Measurements from ENCODE around the gene HASPIN. TPM values are rescaled to one million over a fixed set of nuclear protein-coding genes. Genes with fewer than 3 reads are reported as not detected.

HASPIN gene
- total and polyA plus RNA-seq, 2 of the 8 experiments (the other 6 are each of a cell fraction or from before 2014, with no cell fraction given) = 7.8 to 29.5 TPM

- Histone ChIP-seq H3K18ac (ENCODE audit: extremely low read depth, low read length) (no peak overlapping the region), H2BK120ac (replicated peaks; ENCODE audit: low read depth, low read length) (no peak overlapping the region), H3K27ac (ENCODE audit: low read depth, low read length) (no peak overlapping the region), H2BK5ac (ENCODE audit: low read depth, low read length) (no peak overlapping the region), H2BK12ac (ENCODE audit: low read depth, low read length) (no peak overlapping the region), H3K23me2 (ENCODE audit: low read depth, low read length) (no peaks in the 10 kb centered on the region), H3K4me3 (ENCODE audit: extremely low read depth in 1 of 4, insufficient read depth in 2 of 4, low read depth in 3 of 4, low read length in 4 of 4) (no peak overlapping the region), H2BK20ac (ENCODE audit: low read length) (no peak overlapping the region), H2AK5ac (ENCODE audit: low read depth, low read length) (no peak overlapping the region), H3K14ac (ENCODE audit: insufficient read length) (no peak overlapping the region), H3K36me3 (ENCODE audit: control insufficient read depth in 2 of 4, insufficient read depth in 4 of 4, low read length in 3 of 4) (no peaks in the 10 kb centered on the region), H3K79me2 (ENCODE audit: control insufficient read depth in 1 of 2, insufficient read depth in 2 of 2, low read length in 2 of 2) (no peaks in the 10 kb centered on the region), H4K20me1 (replicated peaks in 1 of 2; ENCODE audit: control insufficient read depth in 1 of 2, insufficient read depth in 2 of 2, low read length in 2 of 2) (no peaks in the 10 kb centered on the region), H4K5ac (ENCODE audit: insufficient read length, low read depth, low read length) (no peak overlapping the region), H3K4me2 (ENCODE audit: insufficient read depth in 1 of 2, low read depth in 2 of 2, low read length in 2 of 2) (no peak overlapping the region), H3K79me1 (ENCODE audit: low read depth, low read length) (no peaks in the 10 kb centered on the region), H3K9me3 (ENCODE audit: insufficient read depth in 2 of 2, low read depth in 1 of 2, low read length in 1 of 2) (no peaks in the 10 kb centered on the region), H3K23ac (ENCODE audit: insufficient read length) (no peak overlapping the region), H2BK15ac (ENCODE audit: low read length) (no peak overlapping the region), H4K91ac (replicated peaks; ENCODE audit: insufficient read length, low read length) (no peak overlapping the region), H4K8ac (ENCODE audit: extremely low read depth, insufficient read depth, low read length) (no peak overlapping the region), H3K9ac (replicated peaks in 1 of 4; ENCODE audit: extremely low read depth in 1 of 4, low read depth in 3 of 4, low read length in 3 of 4) (no peak overlapping the region), H2AFZ (ENCODE audit: low read length) (no peak overlapping the region), H3K4me1 (replicated peaks in 1 of 4; ENCODE audit: control insufficient read depth in 3 of 4, insufficient read depth in 4 of 4, low read length in 3 of 4) (peaks cover 0 to 14% (median 2%) of the 10 kb centered on the region in 4 experiments; a peak in 2 of 7 replicates), H3K27me3 (replicated peaks in 1 of 4; ENCODE audit: control insufficient read depth in 3 of 4, extremely low read depth in 1 of 4, insufficient read depth in 3 of 4, low read length in 3 of 4) (no peaks in the 10 kb centered on the region), H3K56ac (replicated peaks; ENCODE audit: insufficient read length, low read depth, low read length) (no peak overlapping the region), H3K4ac (replicated peaks; ENCODE audit: insufficient read length, low read depth, low read length) (no peak overlapping the region)
- WGBS, 2 experiments (ENCODE audit: extremely low coverage in 1 of 2, insufficient coverage in 1 of 2, insufficient read length in 1 of 2, insufficient replicate concordance in 2 of 2, low coverage in 1 of 2, low lambda C conversion rate in 2 of 2, missing lambda C conversion rate in 1 of 2) = 94% methylated on average over 5 of the region's 8 CpGs; no CpG with 5 or more reads in 1 of the 2 experiments
- DNase-seq (ENCODE audit: low read depth in 1 of 2, low spot score in 2 of 2) (no peak), FAIRE-seq (no peak)
- ChIA-PET CTCF (ENCODE audit: partially characterized antibody) (interaction anchor here (0.6 to 1.1 kb wide), 3 partner anchors 33 to 79 kb away, joined by 3 read pairs; partner anchors contain the start of gene NCBP3), POLR2A (ENCODE audit: partially characterized antibody) (no interaction called here)
- TF ChIP-seq HDAC6 (IDR thresholded peaks at IDR 0.05; ENCODE audit: low read depth, low read length) (no peak), CREB1 (IDR thresholded peaks at IDR 0.05) (no peak), JUN (IDR thresholded peaks at IDR 0.05; ENCODE audit: low read depth, low read length) (no peak), CHD1 (IDR thresholded peaks at IDR 0.05; ENCODE audit: low read depth, low read length) (no peak), EZH2 (IDR thresholded peaks at IDR 0.05; ENCODE audit: low read depth, low read length, severe bottlenecking) (no peak), RNF2 (IDR thresholded peaks at IDR 0.05; ENCODE audit: borderline replicate concordance, low read depth, low read length, missing control alignments, poor library complexity, severe bottlenecking) (no peak), SRF (IDR thresholded peaks at IDR 0.05; ENCODE audit: low read depth, low read length) (no peak), SP2 (IDR thresholded peaks at IDR 0.05; ENCODE audit: low read length) (no peak), KDM5A (IDR thresholded peaks at IDR 0.05; ENCODE audit: low read length) (no peak), EP300 (IDR thresholded peaks at IDR 0.05; ENCODE audit: borderline replicate concordance in 1 of 2, low read depth in 2 of 2, low read length in 2 of 2) (no peak), USF2 (IDR thresholded peaks at IDR 0.05; ENCODE audit: low read length) (no peak), KDM4A (IDR thresholded peaks at IDR 0.05; ENCODE audit: low read depth, low read length, severe bottlenecking) (no peak)
These were observed 43.1 kb downstream of the HASPIN start for GRCh38 chr17:3766779-3767178.

Data from H1 (cell line).